ENCODE measurements around the gene MMP7. TPM values are rescaled to one million over a fixed set of nuclear protein-coding genes. Genes with fewer than 3 reads are reported as not detected.

MMP7 gene
- total and polyA plus RNA-seq, 2 donors (not counting 3 experiments of a cell fraction or from before 2014, with no cell fraction given), result 0.65 TPM; not detected in 1

- no peak for TF ChIP-seq EZH2 (IDR thresholded peaks at IDR 0.05; ENCODE audit: borderline replicate concordance, low read depth, low read length, severe bottlenecking)
- no peak for TF ChIP-seq JUN (IDR thresholded peaks at IDR 0.05; ENCODE audit: borderline replicate concordance, insufficient read depth, insufficient read length, low read depth)
- TF ChIP-seq FOS (IDR thresholded peaks at IDR 0.05; ENCODE audit: borderline replicate concordance, insufficient read depth, low read length), result no peak
- no peak for TF ChIP-seq CTCF (IDR thresholded peaks at IDR 0.05; ENCODE audit: extremely low read depth in 1 of 2, insufficient read depth in 1 of 2, low read depth in 1 of 2, low read length in 2 of 2)
- no peak for TF ChIP-seq POLR2A (IDR thresholded peaks at IDR 0.05; ENCODE audit: low read depth, low read length)
- TF ChIP-seq GATA2 (IDR thresholded peaks at IDR 0.05; ENCODE audit: insufficient read depth, insufficient read length, low read depth, low read length), result no peak
- no peaks in the 10 kb centered on the region for H3K9me3 ChIP-seq (replicated peaks; ENCODE audit: control insufficient read depth, insufficient read depth, low read length)
- ChIA-PET POLR2A (no interaction called here), CTCF (no interaction called here)
- no peak overlapping the region for H3K4me2 ChIP-seq (ENCODE audit: insufficient read depth, low read length)
- H3K9ac ChIP-seq (replicated peaks; ENCODE audit: extremely low read depth, insufficient read depth, low read length), result no peak overlapping the region
- H2AFZ ChIP-seq (ENCODE audit: low read depth, low read length), result no peak overlapping the region
- H3K9me1 ChIP-seq (replicated peaks; ENCODE audit: control insufficient read depth, extremely low read depth, insufficient read depth, low read length), result no peaks in the 10 kb centered on the region
- no TSS peak for BruUV-seq (replicated peaks)
- no peaks in the 10 kb centered on the region for H3K36me3 ChIP-seq (ENCODE audit: control insufficient read depth in 2 of 2, extremely low read depth in 1 of 2, insufficient read depth in 2 of 2, low read length in 2 of 2)
- no peak overlapping the region for H3K27ac ChIP-seq (ENCODE audit: insufficient read depth, low read depth, low read length)
- H3K4me1 ChIP-seq (ENCODE audit: control insufficient read depth, extremely low read depth, insufficient read depth, low read length), result no peaks in the 10 kb centered on the region
- intact Hi-C loops (cut with micrococcal nuclease), result no loop called here
- FAIRE-seq (no peak), DNase-seq (ENCODE audit: low read depth, low spot score) (no peak)
- H3K79me2 ChIP-seq (ENCODE audit: control insufficient read depth, insufficient read depth, low read length), result no peaks in the 10 kb centered on the region
- H3K27me3 ChIP-seq (ENCODE audit: control insufficient read depth in 2 of 2, insufficient read depth in 2 of 2, low read length in 2 of 2), result no peaks in the 10 kb centered on the region
- H4K20me1 ChIP-seq (replicated peaks; ENCODE audit: control insufficient read depth, extremely low read depth, insufficient read depth, low read length), result no peaks in the 10 kb centered on the region
- H3K4me3 ChIP-seq (replicated peaks in 1 of 3; ENCODE audit: insufficient read depth in 1 of 3, low read depth in 1 of 3, low read length in 3 of 3), result no peak overlapping the region
- dilution Hi-C loops (cut with MboI; ENCODE audit: extremely low pct_ligation_motif_present, low sequenced_read_pairs), result no loop called here
These were observed 9.4 kb downstream of the MMP7 start for GRCh38 chr11:102521121-102521520.

- POLR2A ChIA-PET, result no interaction called here
- no peak overlapping the region for H3K9ac ChIP-seq (replicated peaks; ENCODE audit: extremely low read depth, insufficient read depth, low read length)
- no peaks in the 10 kb centered on the region for H3K4me1 ChIP-seq (ENCODE audit: control insufficient read depth, extremely low read depth, insufficient read depth, low read length)
- H2AFZ ChIP-seq (ENCODE audit: low read depth, low read length), result no peak overlapping the region
- CTCF ChIA-PET, result no interaction called here
- H3K27me3 ChIP-seq (ENCODE audit: control insufficient read depth in 2 of 2, insufficient read depth in 2 of 2, low read length in 2 of 2), result no peaks in the 10 kb centered on the region
- dilution Hi-C loops (cut with MboI; ENCODE audit: extremely low pct_ligation_motif_present, low sequenced_read_pairs), result no loop called here
- no peaks in the 10 kb centered on the region for H3K9me3 ChIP-seq (replicated peaks; ENCODE audit: control insufficient read depth, insufficient read depth, low read length)
- H3K36me3 ChIP-seq (ENCODE audit: control insufficient read depth in 2 of 2, extremely low read depth in 1 of 2, insufficient read depth in 2 of 2, low read length in 2 of 2), result no peaks in the 10 kb centered on the region
- no peak overlapping the region for H3K4me2 ChIP-seq (ENCODE audit: insufficient read depth, low read length)
- no peak overlapping the region for H3K4me3 ChIP-seq (replicated peaks in 1 of 3; ENCODE audit: insufficient read depth in 1 of 3, low read depth in 1 of 3, low read length in 3 of 3)
- no peaks in the 10 kb centered on the region for H3K79me2 ChIP-seq (ENCODE audit: control insufficient read depth, insufficient read depth, low read length)
- H4K20me1 ChIP-seq (replicated peaks; ENCODE audit: control insufficient read depth, extremely low read depth, insufficient read depth, low read length), result no peaks in the 10 kb centered on the region
- no peaks in the 10 kb centered on the region for H3K9me1 ChIP-seq (replicated peaks; ENCODE audit: control insufficient read depth, extremely low read depth, insufficient read depth, low read length)
- no peak for TF ChIP-seq GATA2 (IDR thresholded peaks at IDR 0.05; ENCODE audit: insufficient read depth, insufficient read length, low read depth, low read length)
- TF ChIP-seq POLR2A (IDR thresholded peaks at IDR 0.05; ENCODE audit: low read depth, low read length), result no peak
- TF ChIP-seq POLR2AphosphoS5 (IDR thresholded peaks at IDR 0.05; ENCODE audit: insufficient read depth, low read depth, low read length), result no peak
- TF ChIP-seq CTCF (IDR thresholded peaks at IDR 0.05; ENCODE audit: extremely low read depth in 1 of 2, insufficient read depth in 1 of 2, low read depth in 1 of 2, low read length in 2 of 2), result no peak
- no peak for TF ChIP-seq JUN (IDR thresholded peaks at IDR 0.05; ENCODE audit: borderline replicate concordance, insufficient read depth, insufficient read length, low read depth)
- no peak for TF ChIP-seq MAX (IDR thresholded peaks at IDR 0.05; ENCODE audit: insufficient read depth, insufficient read length)
- no peak for TF ChIP-seq MYC (IDR thresholded peaks at IDR 0.05; ENCODE audit: low read depth, low read length)
- no peak for TF ChIP-seq FOS (IDR thresholded peaks at IDR 0.05; ENCODE audit: borderline replicate concordance, insufficient read depth, low read length)
- no peak for TF ChIP-seq EZH2 (IDR thresholded peaks at IDR 0.05; ENCODE audit: borderline replicate concordance, low read depth, low read length, severe bottlenecking)
- intact Hi-C loops (cut with micrococcal nuclease), result no loop called here
- DNase-seq (ENCODE audit: low read depth, low spot score) (no peak), FAIRE-seq (no peak)
- no TSS peak for BruUV-seq (replicated peaks)
- no peak overlapping the region for H3K27ac ChIP-seq (ENCODE audit: insufficient read depth, low read depth, low read length)
These were observed 10.0 kb downstream of the MMP7 start for GRCh38 chr11:102520514-102520913.
